GM12891 (cell line): ENCODE data around the gene TBC1D8.
"Not testable (repeated sequence)": the region's sequence is repeated elsewhere in the genome, so short reads cannot be mapped to it uniquely, and the experiment has no call there.

Source experiments
- DNase-seq: peaks from one replicate; pipeline ENCODE4 v3.0.0; 2011; ENCODE audit warnings: low spot score; ENCODE audit not compliant: insufficient read length
- FAIRE-seq: peaks from 2 replicates; lab custom pipeline; 2011; peaks lifted over from hg19 to GRCh38; lab: Jason Lieb, UNC
- PAX5 ChIP-seq: IDR thresholded peaks from 2 replicates; pipeline ENCODE4 v1.6.1; 2011; ENCODE audit warnings: low read length, moderate library complexity, mild to moderate bottlenecking; ENCODE audit not compliant: insufficient read depth, severe bottlenecking
- POLR2A ChIP-seq: IDR thresholded peaks from 2 replicates; pipeline ENCODE4 v1.6.1; 2011; ENCODE audit warnings: low read depth, low read length, control low read depth
- POLR2AphosphoS5 ChIP-seq: IDR thresholded peaks from 2 replicates; pipeline ENCODE4 v1.6.1; 2011; ENCODE audit warnings: low read depth, low read length, control low read depth
- POU2F2 ChIP-seq: IDR thresholded peaks from 2 replicates; pipeline ENCODE4 v1.6.1; 2011; ENCODE audit warnings: low read depth, mild to moderate bottlenecking, control low read depth, low read length, moderate library complexity
- SPI1 ChIP-seq: IDR thresholded peaks from 2 replicates; pipeline ENCODE4 v1.6.1; 2011; ENCODE audit warnings: low read depth, low read length, control low read depth
- TAF1 ChIP-seq: IDR thresholded peaks from 2 replicates; pipeline ENCODE4 v1.6.1; 2011; ENCODE audit warnings: low read depth, low read length, control low read depth

The TBC1D8 gene

GRCh38 chr2:101188683-101189405 lies 37.7 kb upstream of the TBC1D8 start:
- TF ChIP-seq SPI1 (no peak), POLR2A (no peak), PAX5 (no peak)
- DNase-seq (no peak), FAIRE-seq (no peak)

DNA sequence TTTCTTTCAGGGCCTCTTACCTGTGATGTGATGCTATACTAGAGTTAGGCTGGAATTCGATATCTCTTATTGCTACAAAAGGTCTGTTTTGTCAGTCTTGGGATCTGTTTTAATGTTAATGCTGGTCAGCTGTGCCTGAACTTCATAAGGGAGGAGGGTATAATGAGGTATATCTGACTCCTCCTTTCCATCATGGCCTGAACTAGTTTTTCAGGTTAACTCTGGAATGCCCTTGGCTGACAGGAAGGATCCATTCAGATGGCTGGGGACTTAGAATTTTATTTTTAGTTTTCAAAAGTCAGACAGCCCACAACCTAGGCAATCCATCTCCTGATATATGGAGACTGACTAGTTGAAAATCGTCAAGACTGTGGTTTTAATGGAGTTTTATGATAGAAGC lies 35.9 kb upstream of the TBC1D8 start:
- TF ChIP-seq SPI1 (no peak), POLR2AphosphoS5 (no peak), PAX5 (no peak), TAF1 (no peak), POLR2A (no peak), POU2F2 (no peak)
- DNase-seq (no peak), FAIRE-seq (no peak)

DNA sequence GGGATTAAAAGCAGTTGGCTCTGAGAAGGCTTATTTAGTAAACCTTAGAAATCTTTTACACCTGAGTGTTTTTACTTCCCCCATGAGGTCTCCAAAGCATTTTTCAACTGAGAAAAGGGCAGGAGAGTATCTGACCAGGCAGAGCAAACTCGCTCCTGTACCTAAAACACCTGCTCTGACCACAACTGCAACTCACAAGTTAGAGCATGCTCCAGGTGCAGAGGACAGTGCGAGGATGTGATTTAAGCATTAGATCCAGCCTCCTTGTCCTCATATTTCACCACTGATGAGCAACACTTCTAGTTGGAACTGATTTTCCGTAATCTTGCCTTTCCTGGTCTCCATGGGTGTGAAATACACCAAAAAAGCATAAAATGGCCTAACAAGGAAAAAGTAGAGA lies 34.5 kb upstream of the TBC1D8 start:
- no peak for FAIRE-seq
- no peak for DNase-seq
- TF ChIP-seq PAX5 (no peak), POLR2AphosphoS5 (no peak)

DNA sequence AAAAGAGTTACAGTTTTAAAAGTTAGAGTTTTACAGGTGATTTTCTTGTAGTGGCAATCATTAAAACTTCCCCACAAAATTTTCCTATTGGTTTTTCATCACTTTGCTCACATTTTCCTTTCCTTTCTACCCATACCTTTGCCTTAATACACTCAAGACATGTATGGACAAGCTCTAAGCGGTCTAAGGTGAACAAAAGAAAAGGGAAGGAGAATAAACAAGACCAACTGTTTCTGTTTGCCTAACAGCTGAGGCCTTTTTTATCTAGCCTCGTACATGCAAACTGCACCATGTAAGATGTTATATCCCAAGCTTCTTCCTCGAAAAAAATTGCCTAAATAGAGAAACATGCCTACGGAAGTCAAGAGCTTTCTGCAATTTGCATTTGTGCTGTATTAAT lies 33.9 kb upstream of the TBC1D8 start:
- DNase-seq (no peak), FAIRE-seq (no peak)
- no peak for TF ChIP-seq POLR2A

GRCh38 chr2:101179982-101180381 lies 28.8 kb upstream of the TBC1D8 start:
- DNase-seq (no peak), FAIRE-seq (no peak)
- no peak for TF ChIP-seq POU2F2
- TF ChIP-seq POLR2A = no peak
- no peak for TF ChIP-seq PAX5
- no peak for TF ChIP-seq POLR2AphosphoS5
- no peak for TF ChIP-seq TAF1
- no peak for TF ChIP-seq SPI1

- FAIRE-seq (no peak), DNase-seq (no peak)
- TF ChIP-seq POLR2AphosphoS5 = no peak
- TF ChIP-seq POU2F2 = no peak
- no peak for TF ChIP-seq PAX5
- no peak for TF ChIP-seq POLR2A
- TF ChIP-seq TAF1 = no peak
- TF ChIP-seq SPI1 = no peak
These were observed 25.6 kb upstream of the TBC1D8 start for GRCh38 chr2:101176803-101177202.

- DNase-seq (no peak), FAIRE-seq (no peak)
- no peak for TF ChIP-seq POLR2A
- TF ChIP-seq TAF1 = no peak
- TF ChIP-seq POU2F2 = no peak
These were observed 24.8 kb upstream of the TBC1D8 start for GRCh38 chr2:101175991-101176390.

DNA sequence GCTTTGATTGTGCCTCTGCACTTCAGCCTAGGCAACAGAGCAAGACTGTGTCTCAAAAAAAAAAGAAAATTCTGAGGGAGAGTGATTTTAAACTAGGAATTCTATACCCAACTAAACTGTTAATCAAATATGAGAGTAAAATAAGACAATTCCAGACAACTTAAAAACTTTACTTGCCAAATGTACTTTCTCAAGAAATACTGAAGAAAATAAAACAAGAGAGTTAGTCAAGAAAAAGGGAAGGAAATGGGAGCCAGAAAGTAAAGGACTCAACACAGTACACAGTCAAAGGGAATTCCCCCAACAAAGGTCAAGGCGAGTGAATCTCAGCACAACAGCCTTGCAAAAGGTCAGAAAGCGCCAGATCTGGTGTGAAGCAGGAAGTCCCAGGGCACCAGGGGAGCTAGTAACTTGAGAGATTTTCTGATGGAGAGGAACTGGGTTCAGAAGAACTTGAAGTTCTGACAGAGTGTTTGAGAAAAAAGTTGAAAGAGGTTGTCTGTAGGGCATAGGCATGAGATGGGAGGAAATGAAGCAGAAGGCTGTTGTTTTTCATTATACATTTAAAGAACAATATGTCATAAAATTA lies 22.6 kb upstream of the TBC1D8 start:
- no peak for FAIRE-seq
- no peak for TF ChIP-seq POLR2A
- TF ChIP-seq PAX5 = no peak
- no peak for TF ChIP-seq POU2F2
- TF ChIP-seq SPI1 = no peak
- TF ChIP-seq TAF1 = no peak
- no peak for TF ChIP-seq POLR2AphosphoS5
- no peak for DNase-seq

DNA sequence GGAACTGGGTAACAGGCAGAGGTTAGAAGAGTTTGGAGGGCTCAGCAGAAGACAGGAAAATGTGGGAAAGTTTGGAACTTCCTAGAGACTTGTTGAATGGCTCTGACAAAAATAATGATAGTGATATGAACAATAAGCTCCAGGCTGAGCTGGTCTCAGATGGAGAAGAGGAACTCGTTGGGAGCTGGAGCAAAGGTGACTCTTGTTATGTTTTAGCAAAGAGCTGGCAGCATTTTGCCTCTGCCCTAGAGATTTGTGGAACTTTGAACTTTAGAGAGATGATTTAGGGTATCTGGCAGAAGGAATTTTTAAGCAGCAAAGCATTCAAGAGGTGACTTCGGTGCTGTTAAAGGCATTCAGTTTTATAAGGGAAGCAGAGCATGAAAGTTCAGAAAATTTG lies 18.6 kb upstream of the TBC1D8 start:
- not testable (repeated sequence) for FAIRE-seq, DNase-seq

- FAIRE-seq = no peak
- TF ChIP-seq POLR2A (no peak), TAF1 (no peak), SPI1 (no peak), POU2F2 (no peak), POLR2AphosphoS5 (no peak), PAX5 (no peak)
- DNase-seq = no peak
These were observed 17.5 kb upstream of the TBC1D8 start for GRCh38 chr2:101168706-101169105.

GRCh38 chr2:101167532-101167931 lies 16.4 kb upstream of the TBC1D8 start:
- DNase-seq, FAIRE-seq: not testable (repeated sequence)

DNA sequence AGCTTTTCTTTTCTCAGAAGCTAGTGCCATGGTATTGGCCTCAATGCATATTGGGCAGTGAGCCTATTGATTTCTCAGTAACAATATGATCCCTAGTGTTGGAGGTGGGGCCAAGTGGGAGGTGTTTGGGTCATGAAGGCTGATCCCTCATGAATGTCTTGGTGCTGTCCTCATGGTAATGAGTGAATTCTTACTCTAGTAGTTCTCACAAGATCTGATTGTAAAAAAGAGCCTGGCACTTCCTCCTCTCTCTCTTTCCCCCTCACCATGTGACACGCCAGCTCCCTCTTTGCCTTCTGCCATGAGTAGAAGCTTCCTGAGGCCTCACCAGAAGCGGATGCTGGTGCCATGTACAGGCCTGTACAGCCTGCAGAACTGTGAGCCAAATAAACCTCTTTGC lies 12.8 kb upstream of the TBC1D8 start:
- no peak for DNase-seq
- no peak for FAIRE-seq
- no peak for TF ChIP-seq SPI1
- no peak for TF ChIP-seq PAX5
- no peak for TF ChIP-seq POU2F2
- TF ChIP-seq POLR2A = no peak
- TF ChIP-seq POLR2AphosphoS5 = no peak
- TF ChIP-seq TAF1 = no peak
